GM12892 (cell line): ENCODE data around the gene ASCL3.
"Not testable (repeated sequence)": the region's sequence is repeated elsewhere in the genome, so short reads cannot be mapped to it uniquely, and the experiment has no call there.

Experiments used
- POLR2A ChIP-seq: IDR thresholded peaks from 2 replicates; pipeline ENCODE4 v1.6.1; 2011; ENCODE audit warnings: low read depth, low read length, control low read depth
- POLR2AphosphoS5 ChIP-seq: IDR thresholded peaks from 2 replicates; pipeline ENCODE4 v1.6.1; 2011; ENCODE audit warnings: low read depth, low read length, control low read depth

DNA sequence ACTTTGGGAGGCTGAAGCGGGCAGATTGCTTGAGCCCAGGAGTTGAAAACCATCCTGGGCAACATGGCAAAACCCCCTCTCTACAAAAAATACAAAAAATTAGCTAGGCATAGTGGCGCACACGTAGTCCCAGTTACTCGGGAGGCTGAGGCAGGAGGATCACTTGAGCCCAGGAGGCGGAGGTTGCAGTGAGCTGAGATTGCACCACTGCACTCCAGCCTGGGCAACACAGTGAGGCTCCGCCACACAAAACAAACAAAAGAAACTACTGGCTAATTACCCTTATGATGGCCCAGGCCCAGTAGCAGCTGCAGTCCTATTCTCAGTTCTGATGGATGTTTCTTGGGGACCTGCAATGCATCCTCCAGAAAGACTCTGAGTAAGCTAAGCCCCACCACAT lies 44.0 kb upstream of the ASCL3 start:
- not testable (repeated sequence) for TF ChIP-seq POLR2A, POLR2AphosphoS5
